Choroid plexus epithelial cell (primary cell): Measurements from ENCODE around the gene NAGLU.
A peak's percentile ranks its signal among the peaks of the same experiment; 100 is the strongest.

ENCODE experiments used
- DNase-seq: peaks from one replicate; pipeline ENCODE4 v3.0.0-alpha.2; 2010; ENCODE audit warnings: low read depth
- H3K4me3 ChIP-seq: 2 replicates; pipeline ENCODE4 v1.5.1; 2011; ENCODE audit warnings: low read depth, mild to moderate bottlenecking, control low read depth, low read length, moderate library complexity
- CTCF ChIP-seq: conservative IDR thresholded peaks from 2 replicates; pipeline ENCODE4 v1.5.1; 2011; ENCODE audit warnings: low read depth, mild to moderate bottlenecking, control low read depth, inconsistent platforms, low read length, moderate library complexity

NAGLU gene

GRCh38 chr17:42564815-42565522, 28.9 kb downstream of the NAGLU start:
- DNase-seq: no peak
- H3K4me3 ChIP-seq: no peak overlapping the region
- no peak for TF ChIP-seq CTCF

- no peak for TF ChIP-seq CTCF
- DNase-seq: no peak
- no peak overlapping the region for H3K4me3 ChIP-seq
Observed at GRCh38 chr17:42565523-42566214, 29.6 kb downstream of the NAGLU start.

GRCh38 chr17:42566215-42566882, 30.3 kb downstream of the NAGLU start:
- no peak for TF ChIP-seq CTCF
- H3K4me3 ChIP-seq: peak overlapping the region; percentile 74
- DNase-seq: no peak

GRCh38 chr17:42566883-42567573, 31.0 kb downstream of the NAGLU start, which contains the start of gene MLX:
Gene MLX, plus strand, starts transcription at chr17:42567100. Its CDS starts 25 bp downstream, at chr17:42567125.
- peak within 1 kb of the TSS; percentile 74 for H3K4me3 ChIP-seq
- no peak for TF ChIP-seq CTCF
- DNase-seq: peak; percentile 92

- no peak for DNase-seq
- TF ChIP-seq CTCF: no peak
- H3K4me3 ChIP-seq: no peak overlapping the region
Observed at GRCh38 chr17:42568341-42569111, 32.5 kb downstream of the NAGLU start.
